MM.1S (cell line): Measurements from ENCODE around the gene CREB5.

ENCODE experiments used
- DNase-seq: peaks from one replicate; pipeline ENCODE4 v3.0.0-alpha.2; 2015
- H2AFZ ChIP-seq: fragments of 300-600 bp; sonication (generic); 2 replicates; pipeline ENCODE4 v1.6.0; 2016; ENCODE audit warnings: antibody characterized with exemption, low read length
- H3F3A ChIP-seq: fragments of 300-600 bp; sonication (generic); 2 replicates; pipeline ENCODE4 v1.6.1; 2016; ENCODE audit warnings: mild to moderate bottlenecking, antibody characterized with exemption, low read length, moderate library complexity, mixed read lengths; ENCODE audit not compliant: insufficient read depth
- H3K27ac ChIP-seq: fragments of 300-600 bp; sonication (generic); 2 replicates; pipeline ENCODE4 v1.5.1; 2016; ENCODE audit warnings: mild to moderate bottlenecking, low read length
- H3K27me3 ChIP-seq: fragments of 300-600 bp; sonication (generic); replicated peaks from 2 replicates; pipeline ENCODE4 v1.6.0; 2016; ENCODE audit warnings: low read length; ENCODE audit not compliant: insufficient read depth
- H3K36me3 ChIP-seq: fragments of 300-600 bp; sonication (generic); replicated peaks from 2 replicates; pipeline ENCODE4 v1.6.1; 2016; ENCODE audit warnings: mild to moderate bottlenecking, low read length, mixed read lengths; ENCODE audit not compliant: insufficient read depth
- H3K4me1 ChIP-seq: fragments of 300-600 bp; sonication (generic); 2 replicates; pipeline ENCODE4 v1.6.1; 2016; ENCODE audit warnings: low read length, mixed read lengths
- H3K4me2 ChIP-seq: fragments of 300-600 bp; sonication (generic); 2 replicates; pipeline ENCODE4 v1.6.0; 2016; ENCODE audit warnings: low read depth, low read length
- H3K4me3 ChIP-seq: fragments of 300-600 bp; sonication (generic); 2 replicates; pipeline ENCODE4 v1.5.1; 2016; ENCODE audit warnings: low read length, mixed read lengths
- H3K79me2 ChIP-seq: fragments of 300-600 bp; sonication (generic); 2 replicates; pipeline ENCODE4 v1.6.1; 2016; ENCODE audit warnings: mixed run types, low read length, mixed read lengths
- H3K9ac ChIP-seq: fragments of 300-600 bp; sonication (generic); 2 replicates; pipeline ENCODE4 v1.6.1; 2016; ENCODE audit warnings: low read length, mixed read lengths
- H3K9me2 ChIP-seq: fragments of 300-600 bp; sonication (generic); replicated peaks from 2 replicates; pipeline ENCODE4 v1.6.1; 2016; ENCODE audit warnings: mild to moderate bottlenecking, low read length, mixed read lengths; ENCODE audit not compliant: insufficient read depth
- H3K9me3 ChIP-seq: fragments of 300-600 bp; sonication (generic); replicated peaks from 2 replicates; pipeline ENCODE4 v1.6.1; 2016; ENCODE audit warnings: mild to moderate bottlenecking, low read length, mixed read lengths; ENCODE audit not compliant: insufficient read depth
- H4K20me1 ChIP-seq: fragments of 300-600 bp; sonication (generic); 2 replicates; pipeline ENCODE4 v1.6.1; 2016; ENCODE audit warnings: mild to moderate bottlenecking, low read length, moderate library complexity, mixed read lengths; ENCODE audit not compliant: insufficient read depth
- CTCF ChIP-seq: fragments of 300-600 bp; sonication (generic); IDR thresholded peaks from 2 replicates; pipeline ENCODE4 v1.5.1; 2016; ENCODE audit warnings: antibody characterized with exemption, low read length, mixed read lengths
- EZH2 ChIP-seq: fragments of 300-600 bp; sonication (generic); optimal IDR thresholded peaks from 2 replicates; pipeline ENCODE3; 2017; ENCODE audit warnings: low read depth, mild to moderate bottlenecking, antibody characterized with exemption, low read length, mixed read lengths
- EZH2phosphoT487 ChIP-seq: fragments of 300-600 bp; sonication (generic); IDR thresholded peaks from 2 replicates; pipeline ENCODE4 v1.6.1; 2018; ENCODE audit warnings: antibody characterized with exemption, low read length

Gene CREB5

DNA sequence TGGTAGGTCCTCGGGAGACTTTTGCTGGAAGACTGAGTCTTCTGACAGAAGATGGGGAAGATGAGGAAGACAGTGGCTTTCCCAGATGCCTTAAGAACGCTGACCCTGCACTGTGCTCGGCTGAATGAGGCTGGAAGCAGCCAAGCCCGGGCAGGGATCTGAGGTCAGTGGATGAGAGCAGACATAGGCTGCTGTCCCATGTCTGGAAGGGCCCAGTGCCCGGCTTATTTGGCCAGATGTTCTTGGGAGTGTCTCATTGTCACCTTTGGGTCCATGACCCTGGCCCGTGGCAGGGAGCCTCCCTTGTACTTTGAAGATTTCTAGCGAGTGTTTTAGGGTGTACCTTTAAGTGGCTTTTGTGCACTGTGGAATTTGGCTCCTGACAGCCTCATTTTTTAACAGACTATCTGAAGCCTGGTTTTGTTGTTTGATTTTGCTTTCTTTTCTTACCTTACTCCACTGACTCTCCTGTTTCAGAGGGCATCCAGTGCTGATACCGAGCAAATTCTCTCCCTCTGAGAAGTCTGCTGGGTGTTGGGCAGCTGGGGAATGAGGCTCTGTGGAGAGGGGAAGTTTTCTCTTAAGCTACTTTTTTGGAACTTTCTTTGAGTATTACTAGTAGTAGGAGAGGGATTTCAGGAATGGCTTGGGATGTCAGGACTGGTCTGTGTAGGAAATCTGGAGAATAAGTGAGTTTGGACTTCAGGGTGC lies 61.4 kb downstream of the CREB5 start:
- no peaks in the 10 kb centered on the region for H3K9me2 ChIP-seq
- no peak for DNase-seq
- H3K27me3 ChIP-seq, result no peaks in the 10 kb centered on the region
- no peak overlapping the region for H3K27ac ChIP-seq
- no peak overlapping the region for H3K9ac ChIP-seq
- no peaks in the 10 kb centered on the region for H3K36me3 ChIP-seq
- H3F3A ChIP-seq, result no peaks in the 10 kb centered on the region
- no peaks in the 10 kb centered on the region for H3K4me1 ChIP-seq
- no peaks in the 10 kb centered on the region for H3K79me2 ChIP-seq
- H3K4me2 ChIP-seq, result no peak overlapping the region
- no peak overlapping the region for H2AFZ ChIP-seq
- TF ChIP-seq CTCF (no peak), EZH2 (no peak)
- no peaks in the 10 kb centered on the region for H4K20me1 ChIP-seq
- H3K9me3 ChIP-seq, result no peaks in the 10 kb centered on the region
- no peak overlapping the region for H3K4me3 ChIP-seq

- H3K9ac ChIP-seq, result no peak overlapping the region
- no peak overlapping the region for H3K27ac ChIP-seq
- H2AFZ ChIP-seq, result no peak overlapping the region
- no peaks in the 10 kb centered on the region for H3F3A ChIP-seq
- no peaks in the 10 kb centered on the region for H3K36me3 ChIP-seq
- no peaks in the 10 kb centered on the region for H4K20me1 ChIP-seq
- no peaks in the 10 kb centered on the region for H3K9me3 ChIP-seq
- no peaks in the 10 kb centered on the region for H3K9me2 ChIP-seq
- no peaks in the 10 kb centered on the region for H3K27me3 ChIP-seq
- DNase-seq, result no peak
- H3K4me1 ChIP-seq, result no peaks in the 10 kb centered on the region
- no peaks in the 10 kb centered on the region for H3K79me2 ChIP-seq
- H3K4me3 ChIP-seq, result no peak overlapping the region
- no peak overlapping the region for H3K4me2 ChIP-seq
- TF ChIP-seq EZH2, result no peak
- TF ChIP-seq EZH2phosphoT487, result no peak
- TF ChIP-seq CTCF, result no peak
Observed at GRCh38 chr7:28474282-28474638, 61.9 kb downstream of the CREB5 start.

DNA sequence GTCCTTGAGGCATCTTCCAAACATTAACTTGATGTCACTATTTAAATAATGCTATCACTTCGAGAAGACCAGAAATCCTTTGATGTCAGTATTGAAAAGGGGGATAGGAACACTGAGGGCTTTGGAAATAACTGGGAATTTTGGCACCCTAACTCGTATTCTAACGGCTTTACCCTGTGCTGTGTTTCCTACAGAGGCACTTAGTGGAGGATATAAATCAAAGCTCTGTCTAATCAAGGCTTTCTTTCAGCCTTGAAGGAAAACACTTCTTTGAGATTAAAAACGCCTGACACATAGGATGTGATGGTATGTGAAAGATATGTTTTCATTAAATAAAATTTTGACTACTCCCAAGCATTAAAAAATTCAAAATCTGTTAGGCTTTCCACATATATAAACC lies 62.3 kb downstream of the CREB5 start:
- no peak for DNase-seq
- no peak overlapping the region for H2AFZ ChIP-seq
- no peaks in the 10 kb centered on the region for H3F3A ChIP-seq
- H3K9me2 ChIP-seq, result no peaks in the 10 kb centered on the region
- no peaks in the 10 kb centered on the region for H3K4me1 ChIP-seq
- no peaks in the 10 kb centered on the region for H3K79me2 ChIP-seq
- H3K4me3 ChIP-seq, result no peak overlapping the region
- H3K9me3 ChIP-seq, result no peaks in the 10 kb centered on the region
- no peaks in the 10 kb centered on the region for H4K20me1 ChIP-seq
- no peaks in the 10 kb centered on the region for H3K36me3 ChIP-seq
- no peak overlapping the region for H3K9ac ChIP-seq
- no peaks in the 10 kb centered on the region for H3K27me3 ChIP-seq
- no peak overlapping the region for H3K4me2 ChIP-seq
- no peak overlapping the region for H3K27ac ChIP-seq
- TF ChIP-seq EZH2 (no peak), CTCF (no peak), EZH2phosphoT487 (no peak)

DNA sequence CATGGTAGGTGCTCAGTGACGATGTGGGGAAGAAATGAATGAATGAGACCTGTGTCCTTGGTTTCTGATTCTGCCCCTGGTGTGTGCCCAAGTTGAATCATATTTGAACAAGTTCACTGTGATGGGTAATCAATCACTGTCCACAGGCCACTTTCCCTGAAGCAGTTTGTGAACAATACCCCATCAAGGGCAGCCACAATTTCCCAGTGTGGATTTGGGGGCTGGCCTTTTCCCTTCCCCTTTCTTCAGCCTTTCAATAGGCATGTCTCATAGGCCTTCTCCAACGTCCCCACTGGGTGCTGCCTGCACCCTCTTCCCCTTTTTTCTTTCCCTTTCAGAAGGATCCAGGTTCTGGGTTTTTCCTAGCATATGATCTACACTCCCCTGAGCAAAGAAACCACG lies 64.7 kb downstream of the CREB5 start:
- Histone ChIP-seq H3K4me2 (no peak overlapping the region), H3K27me3 (no peaks in the 10 kb centered on the region), H3K4me3 (no peak overlapping the region)

More for the DNA sequence above, 64.7 kb downstream of the CREB5 start:
- Histone ChIP-seq H3K27ac (no peak overlapping the region), H3K9me3 (no peaks in the 10 kb centered on the region), H3K79me2 (no peaks in the 10 kb centered on the region), H2AFZ (no peak overlapping the region), H3F3A (no peaks in the 10 kb centered on the region), H3K9me2 (no peaks in the 10 kb centered on the region), H3K4me1 (no peaks in the 10 kb centered on the region), H3K36me3 (no peaks in the 10 kb centered on the region), H4K20me1 (no peaks in the 10 kb centered on the region), H3K9ac (no peak overlapping the region)
- TF ChIP-seq EZH2 (no peak), CTCF (no peak), EZH2phosphoT487 (no peak)
- DNase-seq, result no peak
